K562 (cell line): ENCODE measurements around the gene SYCN. TPM values are rescaled to one million over a fixed set of nuclear protein-coding genes. Genes with fewer than 3 reads are reported as not detected.

ENCODE experiments used
- ATAC-seq: fragments of 200-7000 bp; cut with Tn5 transposase; 3 replicates; pipeline ENCODE4 v1.9.1; 2020; ENCODE audit warnings: moderate library complexity
- BruUV-seq: library from RNA; stranded (reverse); fragments of 400-500 nt; replicated peaks from 2 replicates; lab custom pipeline; 2021; lab: Mats Ljungman, UMichigan
- CTCF ChIA-PET: fragments of 300-600 bp; formaldehyde crosslinking; extraction: SDS; loops from one replicate; lab custom pipeline; 2021; ENCODE audit warnings: low intra/inter-chr PET ratio; lab: Yijun Ruan, JAX
- POLR2A ChIA-PET: fragments of 300-600, 350-650 bp; sonication (Branson Sonifier 250); formaldehyde crosslinking; extraction: SDS; loops from one replicate; lab custom pipeline; 2021; ENCODE audit warnings: antibody characterized with exemption, inconsistent platforms; lab: Yijun Ruan, JAX
- DNase-seq, 4 experiments: peaks; one replicate each; pipeline versions ENCODE4 v3.0.0 to v3.0.0-alpha.2; 2011 to 2018; ENCODE audit warnings: low spot score in 3 of 4, mixed read lengths in 3 of 4; ENCODE audit errors: extremely low read depth in 1 of 4
- FAIRE-seq: peaks from 2 replicates; lab custom pipeline; 2011; peaks lifted over from hg19 to GRCh38; lab: Jason Lieb, UNC
- H2AFZ ChIP-seq: 2 replicates; pipeline ENCODE4 v1.6.0; 2011; ENCODE audit warnings: low read depth, low read length, control low read depth, inconsistent platforms
- H3K27ac ChIP-seq: fragments of 200-600 bp; 3 replicates; pipeline ENCODE4 v1.8.0; 2011; ENCODE audit warnings: low read depth, mild to moderate bottlenecking, control low read depth, inconsistent platforms, low read length, moderate library complexity, mixed read lengths; ENCODE audit errors: extremely low read depth
- H3K27me3 ChIP-seq, 2 experiments: fragments of 300-600 bp in 1 of 2; 2 replicates in 1 of 2; 3 replicates in 1 of 2; pipeline versions ENCODE4 v1.6.0 to v1.8.0; 2011; ENCODE audit warnings: inconsistent platforms in 2 of 2, low read length in 2 of 2, mild to moderate bottlenecking in 1 of 2, mixed read lengths in 1 of 2, moderate library complexity in 1 of 2; ENCODE audit not compliant: control insufficient read depth in 2 of 2, insufficient read depth in 2 of 2
- H3K36me3 ChIP-seq: fragments of 300-600 bp; 3 replicates; pipeline ENCODE4 v1.8.0; 2011; ENCODE audit warnings: mild to moderate bottlenecking, low read length, inconsistent platforms; ENCODE audit not compliant: control insufficient read depth, insufficient read depth
- H3K4me1 ChIP-seq, 2 experiments: fragments of 200-600 bp in 1 of 2; replicated peaks in 1 of 2; 2 replicates in 1 of 2; 3 replicates in 1 of 2; pipeline versions ENCODE4 v1.5.1 to v1.8.0; 2011; ENCODE audit warnings: inconsistent platforms in 2 of 2, low read length in 2 of 2, mild to moderate bottlenecking in 1 of 2, mixed read lengths in 1 of 2, moderate library complexity in 1 of 2; ENCODE audit not compliant: control insufficient read depth in 2 of 2, insufficient read depth in 2 of 2
- H3K4me2 ChIP-seq: 2 replicates; pipeline ENCODE4 v1.6.1; 2011; ENCODE audit warnings: low read length, control low read depth, inconsistent platforms, mixed read lengths; ENCODE audit not compliant: insufficient read depth
- H3K4me3 ChIP-seq: fragments of 200-600 bp; sonication (generic), shearing (Covaris generic); 2 replicates; pipeline ENCODE4 v1.5.1; 2016; ENCODE audit warnings: control low read depth, inconsistent platforms
- H3K79me2 ChIP-seq: fragments of 200-600 bp; 3 replicates; pipeline ENCODE4 v1.8.0; 2011; ENCODE audit warnings: low read length, inconsistent platforms; ENCODE audit not compliant: control insufficient read depth, insufficient read depth
- H3K9ac ChIP-seq, 2 experiments: 2 replicates each; pipeline versions ENCODE4 v1.6.0 to v1.6.1; 2011; ENCODE audit warnings: low read depth in 2 of 2, low read length in 2 of 2, control low read depth in 1 of 2, inconsistent platforms in 1 of 2, mild to moderate bottlenecking in 1 of 2, mixed read lengths in 1 of 2; ENCODE audit not compliant: insufficient read depth in 1 of 2
- H3K9me1 ChIP-seq: one replicate; pipeline ENCODE4 v1.6.0; 2011; ENCODE audit warnings: inconsistent platforms, mild to moderate bottlenecking, low read length, moderate library complexity; ENCODE audit not compliant: control insufficient read depth, insufficient read depth
- H3K9me3 ChIP-seq: replicated peaks from 2 replicates; pipeline ENCODE4 v1.5.1; 2011; ENCODE audit warnings: low read depth, low read length, inconsistent platforms; ENCODE audit not compliant: control insufficient read depth, insufficient read depth
- H4K20me1 ChIP-seq: replicated peaks from 2 replicates; pipeline ENCODE4 v1.6.1; 2011; ENCODE audit warnings: low read length, inconsistent platforms, mixed read lengths; ENCODE audit not compliant: control insufficient read depth, insufficient read depth
- EHMT2 ChIP-seq: fragments of 450-650 bp; IDR thresholded peaks from 2 replicates; pipeline ENCODE4 v1.6.1; 2018; ENCODE audit warnings: antibody characterized with exemption
- FOXA3 ChIP-seq, 2 experiments: fragments of 450-650 bp in 1 of 2; sonication (generic) in 1 of 2; formaldehyde crosslinking; IDR thresholded peaks in 1 of 2; conservative IDR thresholded peaks in 1 of 2; 2 replicates each; pipeline versions ENCODE4 v1.4.0 to v1.8.0; 2020 to 2022; ENCODE audit warnings: mild to moderate bottlenecking in 2 of 2, missing genetic modification reagents in 1 of 2
- POLR3G ChIP-seq: IDR thresholded peaks from 2 replicates; pipeline ENCODE4 v1.6.1; 2011; ENCODE audit not compliant: insufficient read length, insufficient replicate concordance; ENCODE audit errors: extremely low read depth
- RCOR1 ChIP-seq, 2 experiments: IDR thresholded peaks; 2 replicates each; pipeline ENCODE4 v1.6.1; 2012; ENCODE audit warnings: low read depth in 2 of 2, low read length in 2 of 2, borderline replicate concordance in 1 of 2, improper control_type of control experiment in 1 of 2
- ZNF785 ChIP-seq: fragments of 250-450 bp; sonication (Bioruptor Pico); IDR thresholded peaks from 2 replicates; pipeline ENCODE4 v1.4.0; 2020; ENCODE audit warnings: mild to moderate bottlenecking
- WGBS: fragments of 100-300 bp; shearing (Covaris generic); methylation state at CpG from one replicate; pipeline ENCODE4 v1.1.6; 2016; ENCODE audit warnings: low coverage, mixed read lengths; ENCODE audit not compliant: insufficient coverage; ENCODE audit errors: missing lambda C conversion rate; 5-methylcytosine and 5-hydroxymethylcytosine counted together
- in situ Hi-C: fragments of 300-500 bp; cut with MboI; formaldehyde crosslinking; loops from 4 replicates; pipeline ENCODE4 v1.15.0; 2018; ENCODE audit warnings: inconsistent platforms, mixed read lengths
- intact Hi-C: fragments of 100-400 bp; cut with micrococcal nuclease; formaldehyde crosslinking; loops from 2 replicates; pipeline ENCODE4 v1.14.2; 2022
- polyA plus RNA-seq, 8 experiments: library from polyadenylated mRNA; depleted of rRNA in 4 of 8; stranded (reverse) in 5 of 8; unstranded in 3 of 8; fragments of >200 nt; fragmentation: Nextera tagmentation in 2 of 8; fragmentation: Illumina TruSeq in 1 of 8; extraction: Ambion mirVana in 2 of 8; extraction: Trizol in 1 of 8; gene quantifications; 2 replicates each; pipeline versions ENCODE4 v1.2.1 to v1.2.3, GENCODE V29; 2011 to 2014; ENCODE audit warnings: inconsistent platforms in 1 of 8, missing spikeins in 1 of 8
- total RNA-seq, 7 experiments: library from RNA; depleted of rRNA in 6 of 7; stranded (reverse); fragments of >200 nt in 6 of 7; fragmentation: Illumina TruSeq in 2 of 7; extraction: Trizol in 2 of 7; gene quantifications; 2 replicates each; pipeline versions ENCODE4 v1.2.1 to v1.2.3, GENCODE V29; 2011 to 2021; ENCODE audit warnings: low replicate concordance in 1 of 7
- TF ChIP-seq, protein P1 (sequence below): sonication (generic); formaldehyde crosslinking; IDR thresholded peaks from 2 replicates; pipeline ENCODE4 v1.8.0; 2022; ENCODE audit warnings: mild to moderate bottlenecking, missing genetic modification reagents
- TF ChIP-seq, protein P2 (sequence below), 2 experiments: fragments of 450-650 bp; IDR thresholded peaks; 2 replicates each; pipeline ENCODE4 v1.6.1; 2018; ENCODE audit warnings: mild to moderate bottlenecking in 2 of 2, low read depth in 1 of 2; ENCODE audit not compliant: partially characterized antibody in 2 of 2
- TF ChIP-seq, protein P3 (sequence below): fragments of 450-650 bp; IDR thresholded peaks from 2 replicates; pipeline ENCODE4 v1.6.1; 2018; ENCODE audit not compliant: partially characterized antibody
- TF ChIP-seq, protein P4 (sequence below): IDR thresholded peaks from 2 replicates; pipeline ENCODE4 v1.6.1; 2014; ENCODE audit warnings: antibody characterized with exemption

SYCN gene
- total and polyA plus RNA-seq, 9 of the 15 experiments (the other 6 are each of a cell fraction or from before 2014, with no cell fraction given): not detected

DNA sequence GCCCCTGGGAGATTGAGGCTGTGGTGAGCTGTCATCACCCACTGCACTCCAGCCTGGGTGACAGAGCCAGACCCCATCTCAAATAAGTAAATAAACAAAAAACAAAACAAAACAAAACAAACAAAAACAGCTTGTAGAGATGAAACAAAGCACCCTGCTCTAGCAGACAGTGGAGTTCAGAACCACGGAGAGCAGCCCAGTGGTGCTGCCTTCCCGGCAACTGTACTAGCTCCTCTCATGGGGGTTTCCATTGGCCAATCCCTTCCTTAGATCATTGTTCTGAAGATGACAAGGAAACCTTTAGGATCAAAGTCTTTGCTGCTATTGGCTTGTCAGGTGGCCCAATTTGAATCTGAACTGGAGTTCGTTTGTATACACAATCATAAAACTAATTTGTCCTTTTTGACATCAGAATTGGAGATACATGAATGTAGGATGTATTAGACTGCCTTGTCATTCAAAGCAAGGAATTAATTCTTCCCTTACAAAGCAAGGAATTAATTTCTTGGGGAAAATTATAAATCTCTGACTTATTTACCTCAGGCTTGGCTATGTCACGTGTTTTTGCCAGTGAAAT lies 19.7 kb upstream of the SYCN start:
- no peaks in the 10 kb centered on the region for H3K9me3 ChIP-seq
- no peak overlapping the region for H3K4me3 ChIP-seq
- no peak overlapping the region for H2AFZ ChIP-seq
- WGBS: 5% methylated on average over 4 of the region's 4 CpGs
- FAIRE-seq (no peak), ATAC-seq (peak; percentile 77), DNase-seq (peak; percentile 38 to 66 (median 55))
- ChIA-PET CTCF (interaction anchor here (0.6 kb wide), 1 partner anchor 105 kb away, joined by 4 read pairs; no protein-coding TSS in a partner anchor), POLR2A (interaction anchor here (0.9 kb wide), 1 partner anchor 106 kb away, joined by 3 read pairs; no protein-coding TSS in a partner anchor)
- no peak overlapping the region for H3K27ac ChIP-seq
- no TSS peak for BruUV-seq
- H3K4me1 ChIP-seq: no peaks in the 10 kb centered on the region; a peak in 1 of 5 replicates
- no peaks in the 10 kb centered on the region for H3K9me1 ChIP-seq
- H3K79me2 ChIP-seq: no peaks in the 10 kb centered on the region
- H3K9ac ChIP-seq: no peak overlapping the region
- no peaks in the 10 kb centered on the region for H4K20me1 ChIP-seq
- H3K4me2 ChIP-seq: no peak overlapping the region
- H3K36me3 ChIP-seq: no peaks in the 10 kb centered on the region
- intact Hi-C loops (no loop called here), in situ Hi-C loops (no loop called here)
- peaks cover 2 to 27% of the 10 kb centered on the region in 2 experiments; a peak in 4 of 5 replicates for H3K27me3 ChIP-seq
- peak; percentile 98 for TF ChIP-seq EHMT2
- TF ChIP-seq, protein P1, sequence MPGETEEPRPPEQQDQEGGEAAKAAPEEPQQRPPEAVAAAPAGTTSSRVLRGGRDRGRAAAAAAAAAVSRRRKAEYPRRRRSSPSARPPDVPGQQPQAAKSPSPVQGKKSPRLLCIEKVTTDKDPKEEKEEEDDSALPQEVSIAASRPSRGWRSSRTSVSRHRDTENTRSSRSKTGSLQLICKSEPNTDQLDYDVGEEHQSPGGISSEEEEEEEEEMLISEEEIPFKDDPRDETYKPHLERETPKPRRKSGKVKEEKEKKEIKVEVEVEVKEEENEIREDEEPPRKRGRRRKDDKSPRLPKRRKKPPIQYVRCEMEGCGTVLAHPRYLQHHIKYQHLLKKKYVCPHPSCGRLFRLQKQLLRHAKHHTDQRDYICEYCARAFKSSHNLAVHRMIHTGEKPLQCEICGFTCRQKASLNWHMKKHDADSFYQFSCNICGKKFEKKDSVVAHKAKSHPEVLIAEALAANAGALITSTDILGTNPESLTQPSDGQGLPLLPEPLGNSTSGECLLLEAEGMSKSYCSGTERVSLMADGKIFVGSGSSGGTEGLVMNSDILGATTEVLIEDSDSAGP (CRISPR knock-in tag): no peak
- TF ChIP-seq, protein P2, sequence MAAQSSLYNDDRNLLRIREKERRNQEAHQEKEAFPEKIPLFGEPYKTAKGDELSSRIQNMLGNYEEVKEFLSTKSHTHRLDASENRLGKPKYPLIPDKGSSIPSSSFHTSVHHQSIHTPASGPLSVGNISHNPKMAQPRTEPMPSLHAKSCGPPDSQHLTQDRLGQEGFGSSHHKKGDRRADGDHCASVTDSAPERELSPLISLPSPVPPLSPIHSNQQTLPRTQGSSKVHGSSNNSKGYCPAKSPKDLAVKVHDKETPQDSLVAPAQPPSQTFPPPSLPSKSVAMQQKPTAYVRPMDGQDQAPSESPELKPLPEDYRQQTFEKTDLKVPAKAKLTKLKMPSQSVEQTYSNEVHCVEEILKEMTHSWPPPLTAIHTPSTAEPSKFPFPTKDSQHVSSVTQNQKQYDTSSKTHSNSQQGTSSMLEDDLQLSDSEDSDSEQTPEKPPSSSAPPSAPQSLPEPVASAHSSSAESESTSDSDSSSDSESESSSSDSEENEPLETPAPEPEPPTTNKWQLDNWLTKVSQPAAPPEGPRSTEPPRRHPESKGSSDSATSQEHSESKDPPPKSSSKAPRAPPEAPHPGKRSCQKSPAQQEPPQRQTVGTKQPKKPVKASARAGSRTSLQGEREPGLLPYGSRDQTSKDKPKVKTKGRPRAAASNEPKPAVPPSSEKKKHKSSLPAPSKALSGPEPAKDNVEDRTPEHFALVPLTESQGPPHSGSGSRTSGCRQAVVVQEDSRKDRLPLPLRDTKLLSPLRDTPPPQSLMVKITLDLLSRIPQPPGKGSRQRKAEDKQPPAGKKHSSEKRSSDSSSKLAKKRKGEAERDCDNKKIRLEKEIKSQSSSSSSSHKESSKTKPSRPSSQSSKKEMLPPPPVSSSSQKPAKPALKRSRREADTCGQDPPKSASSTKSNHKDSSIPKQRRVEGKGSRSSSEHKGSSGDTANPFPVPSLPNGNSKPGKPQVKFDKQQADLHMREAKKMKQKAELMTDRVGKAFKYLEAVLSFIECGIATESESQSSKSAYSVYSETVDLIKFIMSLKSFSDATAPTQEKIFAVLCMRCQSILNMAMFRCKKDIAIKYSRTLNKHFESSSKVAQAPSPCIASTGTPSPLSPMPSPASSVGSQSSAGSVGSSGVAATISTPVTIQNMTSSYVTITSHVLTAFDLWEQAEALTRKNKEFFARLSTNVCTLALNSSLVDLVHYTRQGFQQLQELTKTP (IDR thresholded peaks at IDR 0.05; ENCODE audit: low read depth in 1 of 2, partially characterized antibody in 2 of 2): peak in 1 of 2 experiments; percentile 82
- TF ChIP-seq RCOR1 (IDR thresholded peaks at IDR 0.05; ENCODE audit: borderline replicate concordance in 1 of 2, low read depth in 2 of 2, low read length in 2 of 2): 0 out of 4 replicates have a peak, but pooled peaks of 1 of the 2 experiments have one; percentile 23
- TF ChIP-seq, protein P3, sequence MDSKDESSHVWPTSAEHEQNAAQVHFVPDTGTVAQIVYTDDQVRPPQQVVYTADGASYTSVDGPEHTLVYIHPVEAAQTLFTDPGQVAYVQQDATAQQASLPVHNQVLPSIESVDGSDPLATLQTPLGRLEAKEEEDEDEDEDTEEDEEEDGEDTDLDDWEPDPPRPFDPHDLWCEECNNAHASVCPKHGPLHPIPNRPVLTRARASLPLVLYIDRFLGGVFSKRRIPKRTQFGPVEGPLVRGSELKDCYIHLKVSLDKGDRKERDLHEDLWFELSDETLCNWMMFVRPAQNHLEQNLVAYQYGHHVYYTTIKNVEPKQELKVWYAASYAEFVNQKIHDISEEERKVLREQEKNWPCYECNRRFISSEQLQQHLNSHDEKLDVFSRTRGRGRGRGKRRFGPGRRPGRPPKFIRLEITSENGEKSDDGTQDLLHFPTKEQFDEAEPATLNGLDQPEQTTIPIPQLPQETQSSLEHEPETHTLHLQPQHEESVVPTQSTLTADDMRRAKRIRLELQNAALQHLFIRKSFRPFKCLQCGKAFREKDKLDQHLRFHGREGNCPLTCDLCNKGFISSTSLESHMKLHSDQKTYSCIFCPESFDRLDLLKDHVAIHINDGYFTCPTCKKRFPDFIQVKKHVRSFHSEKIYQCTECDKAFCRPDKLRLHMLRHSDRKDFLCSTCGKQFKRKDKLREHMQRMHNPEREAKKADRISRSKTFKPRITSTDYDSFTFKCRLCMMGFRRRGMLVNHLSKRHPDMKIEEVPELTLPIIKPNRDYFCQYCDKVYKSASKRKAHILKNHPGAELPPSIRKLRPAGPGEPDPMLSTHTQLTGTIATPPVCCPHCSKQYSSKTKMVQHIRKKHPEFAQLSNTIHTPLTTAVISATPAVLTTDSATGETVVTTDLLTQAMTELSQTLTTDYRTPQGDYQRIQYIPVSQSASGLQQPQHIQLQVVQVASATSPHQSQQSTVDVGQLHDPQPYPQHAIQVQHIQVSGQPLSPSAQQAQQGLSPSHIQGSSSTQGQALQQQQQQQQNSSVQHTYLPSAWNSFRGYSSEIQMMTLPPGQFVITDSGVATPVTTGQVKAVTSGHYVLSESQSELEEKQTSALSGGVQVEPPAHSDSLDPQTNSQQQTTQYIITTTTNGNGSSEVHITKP: no peak
- TF ChIP-seq ZNF785 (CRISPR knock-in tag): no peak
- TF ChIP-seq FOXA3 (CRISPR knock-in tag; conservative IDR thresholded peaks at IDR 0.05 in 1 of 2, IDR thresholded peaks at IDR 0.05 in 1 of 2): no peak
- TF ChIP-seq POLR3G: no peak
- TF ChIP-seq, protein P4, sequence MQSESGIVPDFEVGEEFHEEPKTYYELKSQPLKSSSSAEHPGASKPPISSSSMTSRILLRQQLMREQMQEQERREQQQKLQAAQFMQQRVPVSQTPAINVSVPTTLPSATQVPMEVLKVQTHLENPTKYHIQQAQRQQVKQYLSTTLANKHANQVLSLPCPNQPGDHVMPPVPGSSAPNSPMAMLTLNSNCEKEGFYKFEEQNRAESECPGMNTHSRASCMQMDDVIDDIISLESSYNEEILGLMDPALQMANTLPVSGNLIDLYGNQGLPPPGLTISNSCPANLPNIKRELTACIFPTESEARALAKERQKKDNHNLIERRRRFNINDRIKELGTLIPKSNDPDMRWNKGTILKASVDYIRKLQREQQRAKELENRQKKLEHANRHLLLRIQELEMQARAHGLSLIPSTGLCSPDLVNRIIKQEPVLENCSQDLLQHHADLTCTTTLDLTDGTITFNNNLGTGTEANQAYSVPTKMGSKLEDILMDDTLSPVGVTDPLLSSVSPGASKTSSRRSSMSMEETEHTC: no peak
